MM.1S (cell line): Measurements from ENCODE around the gene CNN3.
A peak's percentile ranks its signal among the peaks of the same experiment; 100 is the strongest.

Source experiments
- DNase-seq: peaks from one replicate; pipeline ENCODE4 v3.0.0-alpha.2; 2015
- H2AFZ ChIP-seq: fragments of 300-600 bp; sonication (generic); 2 replicates; pipeline ENCODE4 v1.6.0; 2016; ENCODE audit warnings: antibody characterized with exemption, low read length
- H3F3A ChIP-seq: fragments of 300-600 bp; sonication (generic); 2 replicates; pipeline ENCODE4 v1.6.1; 2016; ENCODE audit warnings: mild to moderate bottlenecking, antibody characterized with exemption, low read length, moderate library complexity, mixed read lengths; ENCODE audit not compliant: insufficient read depth
- H3K27ac ChIP-seq: fragments of 300-600 bp; sonication (generic); 2 replicates; pipeline ENCODE4 v1.5.1; 2016; ENCODE audit warnings: mild to moderate bottlenecking, low read length
- H3K27me3 ChIP-seq: fragments of 300-600 bp; sonication (generic); replicated peaks from 2 replicates; pipeline ENCODE4 v1.6.0; 2016; ENCODE audit warnings: low read length; ENCODE audit not compliant: insufficient read depth
- H3K36me3 ChIP-seq: fragments of 300-600 bp; sonication (generic); replicated peaks from 2 replicates; pipeline ENCODE4 v1.6.1; 2016; ENCODE audit warnings: mild to moderate bottlenecking, low read length, mixed read lengths; ENCODE audit not compliant: insufficient read depth
- H3K4me1 ChIP-seq: fragments of 300-600 bp; sonication (generic); 2 replicates; pipeline ENCODE4 v1.6.1; 2016; ENCODE audit warnings: low read length, mixed read lengths
- H3K4me2 ChIP-seq: fragments of 300-600 bp; sonication (generic); 2 replicates; pipeline ENCODE4 v1.6.0; 2016; ENCODE audit warnings: low read depth, low read length
- H3K4me3 ChIP-seq: fragments of 300-600 bp; sonication (generic); 2 replicates; pipeline ENCODE4 v1.5.1; 2016; ENCODE audit warnings: low read length, mixed read lengths
- H3K79me2 ChIP-seq: fragments of 300-600 bp; sonication (generic); 2 replicates; pipeline ENCODE4 v1.6.1; 2016; ENCODE audit warnings: mixed run types, low read length, mixed read lengths
- H3K9ac ChIP-seq: fragments of 300-600 bp; sonication (generic); 2 replicates; pipeline ENCODE4 v1.6.1; 2016; ENCODE audit warnings: low read length, mixed read lengths
- H3K9me2 ChIP-seq: fragments of 300-600 bp; sonication (generic); replicated peaks from 2 replicates; pipeline ENCODE4 v1.6.1; 2016; ENCODE audit warnings: mild to moderate bottlenecking, low read length, mixed read lengths; ENCODE audit not compliant: insufficient read depth
- H3K9me3 ChIP-seq: fragments of 300-600 bp; sonication (generic); replicated peaks from 2 replicates; pipeline ENCODE4 v1.6.1; 2016; ENCODE audit warnings: mild to moderate bottlenecking, low read length, mixed read lengths; ENCODE audit not compliant: insufficient read depth
- H4K20me1 ChIP-seq: fragments of 300-600 bp; sonication (generic); 2 replicates; pipeline ENCODE4 v1.6.1; 2016; ENCODE audit warnings: mild to moderate bottlenecking, low read length, moderate library complexity, mixed read lengths; ENCODE audit not compliant: insufficient read depth
- CTCF ChIP-seq: fragments of 300-600 bp; sonication (generic); IDR thresholded peaks from 2 replicates; pipeline ENCODE4 v1.5.1; 2016; ENCODE audit warnings: antibody characterized with exemption, low read length, mixed read lengths
- EZH2 ChIP-seq: fragments of 300-600 bp; sonication (generic); optimal IDR thresholded peaks from 2 replicates; pipeline ENCODE3; 2017; ENCODE audit warnings: low read depth, mild to moderate bottlenecking, antibody characterized with exemption, low read length, mixed read lengths
- EZH2phosphoT487 ChIP-seq: fragments of 300-600 bp; sonication (generic); IDR thresholded peaks from 2 replicates; pipeline ENCODE4 v1.6.1; 2018; ENCODE audit warnings: antibody characterized with exemption, low read length

CNN3 gene

GRCh38 chr1:94855307-94855700 is 71.6 kb downstream of the CNN3 start:
- Histone ChIP-seq H3K9ac (no peak overlapping the region), H2AFZ (no peak overlapping the region), H3K9me3 (no peaks in the 10 kb centered on the region), H3K27me3 (no peaks in the 10 kb centered on the region), H4K20me1 (no peaks in the 10 kb centered on the region), H3K79me2 (no peaks in the 10 kb centered on the region), H3K36me3 (no peaks in the 10 kb centered on the region), H3K27ac (no peak overlapping the region), H3K4me1 (no peaks in the 10 kb centered on the region), H3K4me3 (no peak overlapping the region), H3F3A (no peaks in the 10 kb centered on the region), H3K9me2 (no peaks in the 10 kb centered on the region), H3K4me2 (no peak overlapping the region)
- no peak for TF ChIP-seq EZH2phosphoT487
- no peak for TF ChIP-seq CTCF
- TF ChIP-seq EZH2: no peak
- DNase-seq: no peak

- no peaks in the 10 kb centered on the region for H3F3A ChIP-seq
- H3K4me2 ChIP-seq: peak overlapping the region; percentile 57; the same call in 1 of the 2 replicates
- H3K27ac ChIP-seq: no peak overlapping the region
- peak overlapping the region; percentile 57; the same call in 1 of the 2 replicates for H3K4me3 ChIP-seq
- 0 out of 2 replicates have a peak overlapping the region, but pooled peaks have one; percentile 48 for H2AFZ ChIP-seq
- H3K9ac ChIP-seq: no peak overlapping the region
- no peaks in the 10 kb centered on the region for H3K9me2 ChIP-seq
- H3K9me3 ChIP-seq: no peaks in the 10 kb centered on the region
- no peaks in the 10 kb centered on the region for H3K79me2 ChIP-seq
- no peaks in the 10 kb centered on the region for H3K27me3 ChIP-seq
- DNase-seq: peak; percentile 65
- H4K20me1 ChIP-seq: no peaks in the 10 kb centered on the region
- H3K36me3 ChIP-seq: no peaks in the 10 kb centered on the region
- TF ChIP-seq CTCF (peak; percentile 65), EZH2phosphoT487 (no peak)
- no peaks in the 10 kb centered on the region for H3K4me1 ChIP-seq
Measured at GRCh38 chr1:94854458-94855306, 72.2 kb downstream of the CNN3 start.

GRCh38 chr1:94852788-94853187 is 74.1 kb downstream of the CNN3 start:
- no peak overlapping the region for H3K4me3 ChIP-seq
- H3K27ac ChIP-seq: no peak overlapping the region
- no peaks in the 10 kb centered on the region for H4K20me1 ChIP-seq
- no peaks in the 10 kb centered on the region for H3K36me3 ChIP-seq
- H3K4me1 ChIP-seq: no peaks in the 10 kb centered on the region
- TF ChIP-seq EZH2phosphoT487: no peak
- no peak for TF ChIP-seq CTCF
- no peak for TF ChIP-seq EZH2
- H3K9me2 ChIP-seq: no peaks in the 10 kb centered on the region
- no peaks in the 10 kb centered on the region for H3K9me3 ChIP-seq
- no peak overlapping the region for H3K4me2 ChIP-seq
- H3K27me3 ChIP-seq: no peaks in the 10 kb centered on the region
- no peak for DNase-seq
- no peak overlapping the region for H2AFZ ChIP-seq
- H3K79me2 ChIP-seq: no peaks in the 10 kb centered on the region
- H3F3A ChIP-seq: no peaks in the 10 kb centered on the region
- H3K9ac ChIP-seq: no peak overlapping the region
